Fibroblast of peridontal ligament (primary cell): ENCODE data around the gene ARMC3.

ENCODE experiments used
- DNase-seq: peaks from one replicate; pipeline ENCODE4 v3.0.0-alpha.2; 2010; ENCODE audit errors: extremely low read depth

The ARMC3 gene

DNA sequence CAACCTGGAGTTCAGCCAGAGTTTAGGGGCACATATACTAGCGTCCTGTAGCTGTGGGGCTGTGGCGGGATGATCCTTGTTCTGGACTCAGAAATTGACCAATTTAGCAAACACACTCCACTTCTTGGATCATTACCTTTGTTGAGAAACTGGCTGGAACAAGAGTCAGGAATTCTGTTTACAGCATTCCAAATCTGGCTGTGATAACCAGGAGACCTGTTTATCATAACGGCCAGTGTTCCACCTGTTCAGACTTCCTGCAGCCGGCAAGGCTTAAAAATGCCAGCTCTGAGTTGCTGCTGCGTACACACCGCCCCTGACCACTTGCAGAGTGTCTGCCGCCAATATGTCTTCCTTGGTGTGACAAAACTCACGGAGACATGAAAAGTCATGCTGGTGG is 64.8 kb downstream of the ARMC3 start:
- DNase-seq, result no peak

DNA sequence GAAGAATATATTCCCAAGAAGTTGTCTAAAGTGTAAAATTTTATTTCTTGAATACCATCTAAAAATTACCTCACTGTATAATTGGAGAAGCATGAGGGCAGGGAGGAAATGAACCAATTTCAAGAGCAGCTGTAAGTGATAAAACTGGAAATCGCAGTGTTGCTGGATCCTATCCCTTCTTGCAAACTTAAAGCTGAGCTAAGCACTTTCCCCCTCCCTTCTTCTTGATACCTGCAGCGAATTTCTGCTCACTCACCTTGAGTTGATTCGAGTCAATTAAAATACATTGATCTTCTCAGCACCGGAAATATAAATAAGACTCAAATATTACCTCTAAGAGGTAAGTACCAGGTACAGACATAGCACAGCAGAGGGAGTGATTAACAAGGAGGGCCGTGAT is 65.5 kb downstream of the ARMC3 start:
- DNase-seq, result no peak

DNA sequence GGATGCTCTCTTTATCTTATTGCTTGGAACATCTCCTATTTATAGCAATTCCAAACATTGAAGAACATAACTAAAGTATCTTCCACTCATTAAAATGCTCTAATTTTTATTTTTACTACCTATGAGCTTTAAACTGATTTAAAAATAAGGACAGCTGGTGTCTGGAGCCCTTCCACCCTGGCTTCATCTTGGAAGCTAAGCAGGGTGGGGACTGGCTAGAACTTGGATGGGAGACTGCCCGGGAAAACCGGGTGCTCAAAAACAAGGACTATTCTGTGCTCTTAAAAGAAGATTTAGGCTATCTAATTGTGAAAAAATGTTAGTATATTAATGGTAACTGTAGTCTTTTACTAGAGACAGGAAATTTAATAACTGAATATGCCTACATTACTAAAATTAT is 69.2 kb downstream of the ARMC3 start:
- DNase-seq, result peak; percentile 24

DNA sequence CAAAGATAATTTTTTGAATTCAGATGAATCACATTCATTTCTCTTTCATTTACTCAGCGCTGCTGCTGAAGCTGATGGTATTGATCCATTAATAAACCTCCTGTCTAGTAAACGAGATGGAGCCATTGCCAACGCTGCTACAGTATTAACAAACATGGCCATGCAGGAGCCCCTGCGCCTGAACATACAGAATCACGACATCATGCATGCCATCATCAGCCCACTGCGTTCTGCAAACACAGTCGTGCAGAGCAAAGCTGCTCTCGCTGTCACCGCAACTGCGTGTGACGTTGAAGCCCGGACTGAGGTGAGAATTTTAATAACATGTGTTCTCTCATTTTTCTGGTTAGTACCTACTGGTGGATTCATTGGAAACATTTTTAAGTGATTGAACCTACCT is 70.2 kb downstream of the ARMC3 start:
- DNase-seq, result no peak

DNA sequence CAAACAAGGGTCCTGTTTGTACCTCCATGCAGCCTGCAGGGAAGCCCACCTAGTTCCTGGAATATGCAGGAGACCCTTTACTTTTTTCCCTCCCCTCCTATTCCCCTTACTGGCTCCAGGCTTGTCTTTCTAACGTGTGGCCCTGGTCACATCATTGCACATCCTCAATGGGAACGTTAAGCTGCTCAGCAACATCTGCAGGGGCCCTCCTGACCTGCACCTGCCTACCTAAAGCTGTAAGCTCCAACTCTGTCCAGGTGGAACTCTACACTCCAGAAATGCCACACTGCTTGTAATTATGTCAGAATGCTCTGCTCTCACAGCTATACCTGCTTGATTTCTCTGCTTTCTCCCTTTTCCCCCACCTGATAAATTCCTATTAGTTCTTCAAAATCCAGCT is 72.1 kb downstream of the ARMC3 start:
- DNase-seq, result no peak

DNA sequence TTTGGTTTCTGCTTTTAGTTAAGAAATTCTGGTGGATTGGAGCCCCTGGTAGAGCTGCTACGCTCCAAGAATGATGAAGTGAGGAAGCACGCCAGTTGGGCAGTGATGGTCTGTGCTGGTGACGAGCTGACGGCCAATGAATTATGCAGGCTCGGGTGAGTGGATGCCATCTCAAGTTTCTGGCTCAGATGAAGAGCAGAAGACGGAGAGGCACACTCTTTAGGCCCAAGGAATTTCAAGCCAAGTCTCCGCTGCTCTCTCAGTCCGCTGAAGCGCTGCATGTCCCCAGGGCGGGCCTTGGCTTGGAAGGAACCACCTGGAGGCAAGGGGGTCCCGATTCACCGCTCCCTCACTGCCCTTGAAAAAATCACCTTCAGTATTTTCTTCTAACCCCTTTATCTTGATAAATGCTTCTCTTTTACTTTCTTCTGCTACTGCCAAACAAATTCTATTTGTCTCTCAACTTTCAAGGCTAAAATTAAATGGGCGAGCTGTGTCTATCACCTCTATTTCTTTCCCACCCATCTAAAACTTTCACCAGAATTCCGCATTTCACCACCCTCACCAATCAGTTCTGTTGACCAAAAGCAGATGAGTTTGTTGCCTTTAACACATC is 74.2 kb downstream of the ARMC3 start:
- DNase-seq, result no peak

DNA sequence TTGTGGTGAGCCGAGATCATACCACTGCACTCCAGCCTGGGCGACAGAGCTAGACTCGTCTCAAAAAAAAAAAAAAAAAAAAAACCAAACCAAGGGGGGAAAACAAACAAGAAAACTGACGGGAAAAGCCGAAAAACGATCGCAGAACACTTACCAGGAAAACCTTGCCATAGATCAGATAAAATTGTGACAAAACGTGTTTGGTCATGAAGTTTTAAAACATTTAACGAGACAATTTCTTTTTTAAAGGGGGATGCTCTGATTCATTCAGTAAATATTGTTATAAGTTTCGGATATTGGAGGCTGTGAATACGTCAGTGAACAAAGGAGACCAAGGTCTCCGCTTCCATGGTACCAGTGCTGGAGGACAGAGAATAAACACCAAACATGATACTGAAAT is 77.3 kb downstream of the ARMC3 start:
- DNase-seq, result no peak

DNA sequence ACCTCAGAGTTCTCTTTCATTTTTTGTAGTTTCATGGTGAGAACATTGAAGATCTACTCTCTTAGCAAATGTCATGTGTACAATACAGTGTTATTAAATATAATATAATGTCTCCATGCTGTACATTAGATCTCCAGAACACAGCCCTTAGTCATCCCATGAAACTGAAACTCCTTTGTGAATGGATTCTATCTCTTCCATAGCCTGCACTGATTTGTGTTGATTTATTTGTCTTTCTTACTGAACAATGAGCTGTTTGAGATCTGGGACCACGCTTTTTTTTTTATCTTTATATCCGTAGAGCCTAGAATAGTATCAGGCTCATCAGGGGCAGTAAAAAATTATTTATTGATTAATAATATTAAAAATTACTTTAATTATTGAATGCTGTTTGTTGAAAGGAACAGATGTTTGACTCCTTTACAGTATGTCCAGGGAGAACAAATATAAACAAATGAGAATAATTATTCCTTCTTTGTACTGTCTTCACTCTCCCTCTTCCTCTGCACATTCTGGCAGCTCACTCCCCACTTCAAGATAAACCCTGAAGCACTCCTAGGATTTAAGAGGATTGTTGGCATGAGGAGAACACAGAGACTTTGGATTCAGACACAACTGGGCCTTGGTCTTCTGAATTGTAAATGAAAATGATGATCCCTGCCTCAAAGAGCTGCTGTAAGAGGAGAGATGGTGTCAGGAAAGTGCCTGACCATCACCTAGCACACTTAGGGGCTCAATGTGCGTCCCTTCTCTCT is 85.9 kb downstream of the ARMC3 start:
- no peak for DNase-seq

DNA sequence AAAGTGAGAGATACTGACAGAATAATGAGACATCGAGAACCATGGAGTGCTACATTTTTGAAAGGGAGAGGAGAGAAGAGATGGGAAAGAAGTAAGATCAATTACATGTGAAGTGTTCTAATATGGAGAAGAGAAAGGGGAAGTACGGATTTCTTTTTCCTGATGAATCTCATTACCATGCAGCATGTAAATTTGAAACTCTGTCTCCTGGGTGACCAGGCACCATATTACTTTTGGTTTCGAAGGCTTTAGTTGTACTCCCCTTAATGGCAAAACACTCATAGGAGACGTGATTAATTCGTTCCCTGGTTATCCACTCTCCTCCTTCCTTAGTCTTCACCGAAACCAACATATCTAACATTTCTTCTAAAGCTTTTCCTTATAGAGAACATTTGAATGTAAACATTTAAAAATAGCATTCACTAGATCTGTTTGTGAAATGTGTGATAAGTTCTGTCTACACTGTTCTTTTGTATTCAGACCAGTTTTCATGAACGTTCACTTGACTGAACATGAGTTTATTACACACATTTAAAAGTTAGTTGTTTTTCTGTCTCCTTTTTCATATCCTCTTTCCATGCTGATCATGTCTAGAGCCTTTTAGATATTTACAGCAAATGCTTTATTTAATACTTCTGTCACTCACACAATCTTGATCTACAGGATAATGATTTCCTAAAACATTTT is 87.3 kb downstream of the ARMC3 start:
- no peak for DNase-seq

DNA sequence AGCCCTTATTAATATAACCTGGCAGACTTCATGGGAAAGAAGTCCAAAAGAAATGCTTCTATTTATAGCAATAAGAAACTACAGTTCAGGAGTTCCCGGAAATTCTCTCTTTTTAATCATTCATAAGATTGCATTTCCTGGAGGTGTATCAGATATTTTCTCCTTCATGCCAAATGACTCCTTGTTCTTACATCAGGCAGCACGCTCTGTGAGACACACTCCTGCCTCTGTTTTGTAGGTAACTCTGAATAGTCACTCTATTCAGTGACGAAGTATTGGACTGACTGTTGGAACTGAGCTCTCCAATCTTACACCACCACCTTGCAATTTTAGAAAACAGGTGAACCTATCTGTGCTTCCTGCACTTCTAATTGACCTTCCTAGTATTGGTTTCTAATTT is 88.8 kb downstream of the ARMC3 start:
- DNase-seq, result no peak

DNA sequence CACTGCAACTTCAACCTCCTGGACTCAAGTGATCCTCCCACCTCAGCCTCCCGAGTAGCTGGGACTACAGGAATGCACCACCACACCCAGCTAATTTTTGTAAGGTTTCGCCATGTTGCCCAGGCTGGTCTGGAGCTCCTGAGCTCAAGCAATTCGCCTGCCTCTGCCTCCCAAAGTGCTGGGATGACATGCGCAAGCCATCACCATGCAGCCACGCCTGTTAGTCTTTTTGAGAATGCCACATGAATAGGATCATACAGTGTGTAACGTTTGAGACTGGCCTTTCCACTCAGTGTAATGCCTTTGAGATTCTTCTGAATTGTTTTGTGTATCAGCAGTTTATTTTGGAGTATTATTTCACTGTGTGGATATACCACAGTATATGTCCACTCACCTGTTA is 91.8 kb downstream of the ARMC3 start:
- DNase-seq, result no peak

DNA sequence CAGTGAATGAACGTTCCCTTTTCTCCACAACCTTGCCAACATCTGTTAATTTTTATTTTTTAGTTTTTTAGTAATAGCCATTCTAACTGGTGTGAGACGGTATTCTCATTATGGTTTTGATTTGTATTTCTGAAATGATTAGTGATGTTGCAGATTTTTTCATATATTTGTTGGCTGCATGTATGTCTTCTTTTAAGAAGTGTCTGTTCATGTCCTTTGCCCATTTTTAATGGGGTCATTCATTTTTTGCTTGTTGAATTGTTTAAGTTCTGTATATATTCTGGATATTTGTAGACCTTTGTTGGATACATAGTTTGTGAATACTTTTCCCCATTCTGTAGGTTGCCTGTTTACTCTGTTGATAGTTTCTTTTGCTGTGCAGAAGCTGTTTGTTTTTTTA is 93.6 kb downstream of the ARMC3 start:
- no peak for DNase-seq

DNA sequence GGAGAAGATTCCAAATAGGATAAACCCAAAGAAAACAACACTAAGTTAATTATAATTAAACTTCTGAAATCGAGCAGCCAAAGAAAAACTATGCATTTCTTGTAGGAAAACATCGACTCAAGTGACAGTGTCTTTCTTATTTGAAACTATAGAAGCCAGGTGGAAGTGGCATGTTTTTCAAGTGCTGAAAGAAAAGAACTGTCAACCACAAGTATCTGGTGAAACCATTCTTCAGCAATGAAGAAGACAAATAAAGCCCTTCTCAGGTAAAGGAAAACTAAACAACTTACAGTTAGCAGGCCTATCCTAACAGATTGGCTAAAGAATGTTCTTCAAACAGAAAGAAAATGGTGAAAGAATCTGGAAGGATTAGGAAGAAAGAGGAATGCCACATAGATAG is 96.1 kb downstream of the ARMC3 start:
- DNase-seq, result no peak

DNA sequence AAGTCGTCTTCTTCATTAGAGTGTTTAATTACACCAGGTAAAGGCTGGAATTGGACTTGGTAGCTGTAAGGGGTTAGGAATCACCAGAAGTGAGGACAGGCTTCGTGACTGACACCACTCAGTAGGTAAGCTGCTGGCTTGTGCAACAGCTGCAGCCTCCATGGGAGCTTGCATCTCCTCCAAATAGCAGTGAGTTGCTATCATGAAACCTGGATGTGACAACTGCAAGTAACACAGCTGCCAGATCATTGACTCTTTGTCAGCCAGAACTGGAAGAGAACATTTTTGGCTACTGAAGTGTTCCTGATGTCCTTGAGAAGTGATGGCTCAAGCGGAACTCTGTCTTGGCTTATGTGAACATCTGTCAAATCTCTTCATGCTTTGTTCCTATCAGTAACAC is 103.5 kb downstream of the ARMC3 start:
- no peak for DNase-seq

DNA sequence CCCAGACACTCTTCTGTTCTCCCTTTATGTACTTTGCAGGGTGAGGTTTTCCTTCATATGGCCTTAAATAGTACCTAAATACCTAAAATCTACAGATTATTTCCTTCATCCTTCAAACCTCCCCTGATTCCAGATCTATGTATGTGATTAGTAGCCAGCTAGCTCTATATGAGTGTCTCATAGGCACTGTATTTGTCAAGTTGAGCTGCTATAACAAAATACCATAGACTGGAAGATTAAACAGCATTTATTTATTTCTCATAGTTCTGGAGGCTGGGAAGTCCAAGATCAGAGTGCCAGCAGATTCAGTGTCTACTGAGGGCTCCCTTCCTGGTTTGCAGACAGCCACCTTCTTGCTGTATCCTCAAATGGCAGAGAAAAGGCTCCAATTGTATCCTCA is 106.9 kb downstream of the ARMC3 start:
- no peak for DNase-seq

DNA sequence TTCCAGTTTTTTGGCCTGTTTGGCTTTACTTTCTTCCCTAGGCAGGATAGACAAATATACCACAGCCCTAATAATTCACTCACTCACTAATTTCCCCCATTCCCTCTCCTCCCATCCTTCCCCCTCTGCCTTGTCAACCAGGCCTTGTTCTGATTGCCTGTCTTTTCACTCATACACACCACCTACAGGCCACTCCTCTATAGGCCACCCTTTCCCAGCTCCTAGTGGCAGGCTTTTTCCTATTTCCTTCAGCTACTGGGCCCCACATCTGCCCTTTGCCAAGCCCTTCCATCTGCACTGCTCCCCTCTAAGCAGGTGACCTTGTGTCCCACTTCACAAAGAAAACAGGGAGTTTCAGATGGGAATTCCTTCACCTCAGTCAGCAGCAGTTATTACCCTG is 107.7 kb downstream of the ARMC3 start:
- no peak for DNase-seq

DNA sequence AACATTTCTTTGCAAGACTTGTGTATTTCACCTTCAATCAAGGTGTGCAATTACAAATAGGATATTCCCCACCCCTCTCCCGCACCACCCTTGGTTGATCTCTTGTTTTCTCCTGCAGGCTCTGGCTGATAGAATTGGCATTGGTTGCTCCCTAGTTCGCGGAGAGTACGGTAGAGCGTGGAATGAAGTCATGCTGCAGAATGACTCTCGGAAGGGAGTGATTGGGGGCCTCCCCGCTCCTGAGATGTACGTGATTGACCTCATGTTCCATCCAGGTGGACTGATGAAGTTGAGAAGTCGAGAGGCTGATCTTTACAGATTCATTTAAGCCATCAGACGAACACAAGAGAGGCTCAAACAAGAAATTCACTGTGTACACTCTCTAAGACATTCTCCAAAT is 109.3 kb downstream of the ARMC3 start:
- no peak for DNase-seq

DNA sequence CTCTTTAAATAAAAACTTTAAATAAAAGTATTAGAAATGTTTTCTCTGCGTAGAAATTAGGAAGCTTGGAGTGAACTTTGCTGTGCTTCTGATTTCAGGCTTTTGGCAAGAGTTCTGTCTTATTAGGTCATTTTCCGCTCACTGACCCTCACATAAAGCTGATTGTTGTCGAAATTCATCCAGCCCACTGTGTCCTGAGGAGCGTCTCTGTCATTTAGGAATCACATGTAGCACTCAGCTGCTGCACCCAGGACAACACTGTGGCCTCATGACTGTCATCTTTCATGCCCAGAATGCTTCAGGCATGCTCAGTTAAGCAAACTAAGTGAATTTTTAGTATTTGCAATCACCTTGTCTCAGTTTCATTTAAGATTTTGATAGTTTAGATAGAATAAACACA is 109.7 kb downstream of the ARMC3 start:
- DNase-seq, result no peak

DNA sequence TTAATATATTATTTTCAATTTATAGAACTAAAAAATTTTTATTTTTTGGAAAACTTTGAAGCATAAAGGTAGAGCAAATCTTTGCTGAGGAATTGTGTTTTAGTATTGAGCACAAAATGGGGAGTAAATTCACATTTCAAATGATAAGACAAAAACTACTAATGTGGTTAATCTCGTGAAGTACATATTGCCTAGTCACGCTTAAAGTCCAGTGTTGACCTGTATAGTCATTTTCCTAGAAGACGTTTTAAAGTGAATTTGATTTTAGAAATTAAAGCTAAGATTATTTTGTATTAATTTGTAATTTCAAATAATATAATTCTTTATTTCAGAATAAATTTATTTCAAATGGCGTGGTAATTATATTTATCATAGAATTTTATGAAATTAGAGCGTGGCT is 110.3 kb downstream of the ARMC3 start:
- no peak for DNase-seq

DNA sequence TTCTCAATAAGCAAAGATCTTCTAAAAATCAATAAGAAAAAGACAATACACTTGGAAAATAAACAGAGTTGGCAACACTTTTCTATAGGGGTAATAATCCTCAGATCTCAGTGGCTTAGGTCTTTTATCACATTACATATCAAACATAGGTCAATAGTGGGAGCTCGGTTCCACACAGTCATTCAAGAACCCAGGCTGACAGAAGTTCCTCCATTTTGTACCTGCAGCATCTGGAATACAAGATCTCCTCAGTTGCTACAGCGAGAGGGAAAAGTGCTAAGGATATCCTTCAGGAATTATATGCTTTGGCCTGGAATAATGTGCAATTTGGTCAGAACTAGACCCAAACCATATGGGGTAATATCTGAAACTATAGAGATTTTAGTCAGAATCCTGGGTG is 112.1 kb downstream of the ARMC3 start:
- no peak for DNase-seq

DNA sequence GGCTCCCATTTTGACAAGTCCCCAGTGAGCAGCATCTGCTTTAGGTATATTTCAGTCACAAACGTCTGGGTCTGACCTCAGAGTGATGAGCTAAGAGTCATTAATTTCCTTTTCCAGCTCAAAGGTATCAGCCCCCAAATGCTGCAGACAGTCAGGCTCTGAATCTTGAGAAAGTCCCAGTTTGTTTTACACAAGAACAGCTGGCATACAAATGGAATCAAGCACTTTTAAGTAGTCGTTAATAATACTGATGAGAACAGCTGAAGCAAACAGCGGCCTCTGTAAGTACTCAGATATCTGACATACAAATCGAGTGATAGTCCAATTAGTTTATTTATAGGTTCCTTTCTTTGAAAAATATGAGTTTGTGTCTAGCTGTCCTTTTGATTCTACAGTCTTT is 118.2 kb downstream of the ARMC3 start:
- no peak for DNase-seq

DNA sequence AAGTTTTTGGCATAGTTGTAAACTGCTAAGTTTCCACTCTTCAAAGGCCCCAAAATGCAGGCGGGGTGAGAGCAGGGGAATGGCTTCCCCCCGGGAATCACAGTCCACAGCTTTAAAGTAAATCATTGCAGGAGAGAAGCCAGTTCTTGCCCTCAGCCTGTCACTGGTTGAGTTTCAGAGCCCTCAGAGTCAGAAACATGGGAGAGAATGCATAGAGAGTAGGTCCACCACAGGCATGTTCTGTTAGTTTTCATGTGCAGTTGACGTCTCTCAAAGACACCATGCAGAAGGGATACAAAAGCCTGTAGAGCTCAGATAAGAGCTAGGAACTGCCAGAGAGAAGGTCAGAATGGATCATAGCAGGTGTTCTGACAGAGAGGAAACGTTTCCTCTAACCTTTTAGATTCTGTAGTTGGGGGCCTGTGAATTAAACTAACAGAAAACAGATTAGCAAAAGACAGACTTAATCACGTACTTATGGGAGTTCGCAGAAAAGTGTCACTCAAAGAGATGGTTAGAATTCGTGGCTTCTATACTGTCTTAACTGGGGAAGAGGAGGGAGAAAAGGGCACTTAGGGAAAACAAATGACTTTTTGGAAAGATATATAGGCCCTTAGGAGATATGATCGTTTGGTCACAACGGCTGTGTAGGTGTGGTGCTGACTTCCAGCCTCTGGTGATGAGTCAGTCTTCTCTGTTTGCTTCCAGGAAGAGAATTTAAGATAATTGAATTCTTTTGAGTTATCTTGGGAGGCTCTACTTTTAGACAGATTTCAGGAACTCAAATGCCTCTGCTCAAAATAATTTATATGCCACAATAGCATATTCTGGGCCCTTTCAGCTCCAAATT is 119.6 kb downstream of the ARMC3 start:
- DNase-seq, result no peak
